ENCODE data around the gene TRABD2B. TPM values are rescaled to one million over a fixed set of nuclear protein-coding genes. Genes with fewer than 3 reads are reported as not detected.

TRABD2B gene
- total RNA-seq, 1 experiment from 2014 or later: not detected

DNA sequence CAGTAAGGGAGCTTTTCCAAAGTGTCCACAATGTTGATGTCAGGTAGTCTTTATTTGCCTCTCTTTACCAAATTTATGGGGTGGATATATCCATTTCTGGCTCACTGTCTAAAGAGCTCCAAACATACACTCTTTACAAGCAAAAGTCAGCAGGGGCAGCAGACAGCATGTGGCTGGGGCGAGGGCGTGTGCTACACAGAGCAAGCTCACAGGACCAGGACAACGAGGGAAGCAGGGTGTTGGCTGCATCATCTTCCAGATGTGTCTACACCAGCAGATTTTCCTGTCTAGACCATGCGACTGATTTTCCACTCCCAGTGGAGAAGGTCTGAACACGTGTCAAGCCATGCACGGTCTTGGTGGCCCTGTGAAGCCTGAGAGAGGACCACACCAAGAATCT is 123.8 kb downstream of the TRABD2B start:
- Histone ChIP-seq H3K36me3 (ENCODE audit: insufficient read depth, low read length, poor library complexity, severe bottlenecking) (no peaks in the 10 kb centered on the region), H3K27me3 (replicated peaks; ENCODE audit: insufficient read depth, low read depth, low read length, poor library complexity) (peaks cover 5% of the 10 kb centered on the region), H3K27ac (ENCODE audit: low read depth, low read length, poor library complexity, severe bottlenecking) (no peak overlapping the region), H3K4me3 (ENCODE audit: low read depth, low read length, poor library complexity, severe bottlenecking) (no peak overlapping the region), H3K4me1 (ENCODE audit: insufficient read depth, low read length, poor library complexity, severe bottlenecking) (no peaks in the 10 kb centered on the region), H3K9me3 (ENCODE audit: low read depth, low read length, poor library complexity, severe bottlenecking) (no peaks in the 10 kb centered on the region)
- no TSS peak for BruUV-seq (replicated peaks)
- TF ChIP-seq EZH2 (IDR thresholded peaks at IDR 0.05; ENCODE audit: borderline replicate concordance, low read depth, low read length, poor library complexity, severe bottlenecking): no peak
- TF ChIP-seq, protein P1, sequence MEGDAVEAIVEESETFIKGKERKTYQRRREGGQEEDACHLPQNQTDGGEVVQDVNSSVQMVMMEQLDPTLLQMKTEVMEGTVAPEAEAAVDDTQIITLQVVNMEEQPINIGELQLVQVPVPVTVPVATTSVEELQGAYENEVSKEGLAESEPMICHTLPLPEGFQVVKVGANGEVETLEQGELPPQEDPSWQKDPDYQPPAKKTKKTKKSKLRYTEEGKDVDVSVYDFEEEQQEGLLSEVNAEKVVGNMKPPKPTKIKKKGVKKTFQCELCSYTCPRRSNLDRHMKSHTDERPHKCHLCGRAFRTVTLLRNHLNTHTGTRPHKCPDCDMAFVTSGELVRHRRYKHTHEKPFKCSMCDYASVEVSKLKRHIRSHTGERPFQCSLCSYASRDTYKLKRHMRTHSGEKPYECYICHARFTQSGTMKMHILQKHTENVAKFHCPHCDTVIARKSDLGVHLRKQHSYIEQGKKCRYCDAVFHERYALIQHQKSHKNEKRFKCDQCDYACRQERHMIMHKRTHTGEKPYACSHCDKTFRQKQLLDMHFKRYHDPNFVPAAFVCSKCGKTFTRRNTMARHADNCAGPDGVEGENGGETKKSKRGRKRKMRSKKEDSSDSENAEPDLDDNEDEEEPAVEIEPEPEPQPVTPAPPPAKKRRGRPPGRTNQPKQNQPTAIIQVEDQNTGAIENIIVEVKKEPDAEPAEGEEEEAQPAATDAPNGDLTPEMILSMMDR (conservative IDR thresholded peaks at IDR 0.05; ENCODE audit: low read depth, low read length): no peak
- intact Hi-C loops (cut with micrococcal nuclease; ENCODE audit: unreplicated experiment): no loop called here
- CTCF ChIA-PET: no interaction called here
- POLR2A ChIA-PET (ENCODE audit: low non-redundant PET): no interaction called here
- DNase-seq (ENCODE audit: low spot score): no peak

DNA sequence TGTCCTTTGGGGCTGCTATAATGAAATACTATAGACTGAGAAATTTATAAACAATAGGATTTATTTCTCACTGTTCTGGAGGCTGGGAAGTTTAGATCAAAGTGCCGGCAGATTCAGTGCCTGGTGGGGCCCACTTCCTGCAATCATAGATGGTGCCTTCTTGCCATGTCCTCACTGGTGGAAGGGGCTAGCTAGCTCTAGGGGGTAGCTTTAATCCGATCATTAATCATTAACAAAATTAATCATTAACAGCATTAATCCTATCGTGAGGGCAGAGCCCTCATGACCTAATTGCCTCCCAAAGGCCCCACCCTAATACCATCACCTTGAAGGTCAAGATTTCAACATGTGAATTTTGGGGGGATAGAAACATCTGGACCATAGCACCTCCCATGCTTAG is 124.3 kb downstream of the TRABD2B start:
- H3K27ac ChIP-seq (ENCODE audit: low read depth, low read length, poor library complexity, severe bottlenecking): no peak overlapping the region
- intact Hi-C loops (cut with micrococcal nuclease; ENCODE audit: unreplicated experiment): no loop called here
- H3K36me3 ChIP-seq (ENCODE audit: insufficient read depth, low read length, poor library complexity, severe bottlenecking): no peaks in the 10 kb centered on the region
- H3K9me3 ChIP-seq (ENCODE audit: low read depth, low read length, poor library complexity, severe bottlenecking): no peaks in the 10 kb centered on the region
- H3K4me3 ChIP-seq (ENCODE audit: low read depth, low read length, poor library complexity, severe bottlenecking): no peak overlapping the region
- DNase-seq (ENCODE audit: low spot score): no peak
- H3K4me1 ChIP-seq (ENCODE audit: insufficient read depth, low read length, poor library complexity, severe bottlenecking): no peaks in the 10 kb centered on the region
- H3K27me3 ChIP-seq (replicated peaks; ENCODE audit: insufficient read depth, low read depth, low read length, poor library complexity): peaks cover 5% of the 10 kb centered on the region
- TF ChIP-seq, protein P1 (conservative IDR thresholded peaks at IDR 0.05; ENCODE audit: low read depth, low read length): no peak
- TF ChIP-seq EZH2 (IDR thresholded peaks at IDR 0.05; ENCODE audit: borderline replicate concordance, low read depth, low read length, poor library complexity, severe bottlenecking): no peak
- BruUV-seq (replicated peaks): no TSS peak
- ChIA-PET POLR2A (ENCODE audit: low non-redundant PET) (interaction anchor here (0.6 kb wide), 1 partner anchor 134 kb away, joined by 3 read pairs; no protein-coding TSS in a partner anchor), CTCF (no interaction called here)

DNA sequence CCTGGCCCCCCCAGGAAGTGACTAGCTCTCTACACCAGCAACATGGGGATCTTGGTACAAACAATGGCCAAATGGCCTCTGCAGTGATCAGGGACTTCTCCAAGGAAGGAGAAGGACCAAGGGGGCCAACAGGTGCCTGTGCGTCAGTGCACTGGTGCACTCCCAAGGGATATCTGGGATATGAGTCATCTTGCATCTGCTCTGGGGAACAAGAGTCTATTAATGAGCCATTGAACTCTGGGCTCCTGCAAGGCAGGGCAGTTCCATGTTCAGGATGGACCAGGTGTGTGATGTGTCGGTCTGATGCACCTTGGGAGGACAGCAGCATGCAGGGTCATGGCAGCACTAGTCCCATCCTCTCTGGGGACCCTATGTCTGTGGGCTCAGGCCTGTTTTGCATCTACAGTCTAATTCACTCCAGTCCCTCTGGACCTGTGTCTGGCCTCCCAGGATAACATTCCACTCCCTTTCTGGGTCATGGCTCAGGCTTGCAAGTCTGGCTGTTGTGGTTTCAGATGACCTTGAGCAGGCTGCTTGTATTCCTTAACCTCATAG is 125.3 kb downstream of the TRABD2B start:
- H3K9me3 ChIP-seq (ENCODE audit: low read depth, low read length, poor library complexity, severe bottlenecking): no peaks in the 10 kb centered on the region
- BruUV-seq (replicated peaks): no TSS peak
- H3K27ac ChIP-seq (ENCODE audit: low read depth, low read length, poor library complexity, severe bottlenecking): no peak overlapping the region
- H3K27me3 ChIP-seq (replicated peaks; ENCODE audit: insufficient read depth, low read depth, low read length, poor library complexity): peaks cover 5% of the 10 kb centered on the region
- CTCF ChIA-PET: no interaction called here
- intact Hi-C loops (cut with micrococcal nuclease; ENCODE audit: unreplicated experiment): no loop called here
- no peak for TF ChIP-seq EZH2 (IDR thresholded peaks at IDR 0.05; ENCODE audit: borderline replicate concordance, low read depth, low read length, poor library complexity, severe bottlenecking)
- TF ChIP-seq, protein P1 (conservative IDR thresholded peaks at IDR 0.05; ENCODE audit: low read depth, low read length): no peak
- H3K36me3 ChIP-seq (ENCODE audit: insufficient read depth, low read length, poor library complexity, severe bottlenecking): no peaks in the 10 kb centered on the region
- POLR2A ChIA-PET (ENCODE audit: low non-redundant PET): no interaction called here
- DNase-seq (ENCODE audit: low spot score): peak; percentile 6
- no peak overlapping the region for H3K4me3 ChIP-seq (ENCODE audit: low read depth, low read length, poor library complexity, severe bottlenecking)
- H3K4me1 ChIP-seq (ENCODE audit: insufficient read depth, low read length, poor library complexity, severe bottlenecking): no peaks in the 10 kb centered on the region

Data from A673 (cell line).